ENCODE measurements around the gene AKR1B1. TPM values are rescaled to one million over a fixed set of nuclear protein-coding genes. Genes with fewer than 3 reads are reported as not detected.
A peak's percentile ranks its signal among the peaks of the same experiment; 100 is the strongest.

Gene AKR1B1
- total RNA-seq, 4 donors from 2014 or later = 106 to 183 (median 117) TPM

GRCh38 chr7:134444198-134444960, 14.5 kb downstream of the AKR1B1 start:
- Histone ChIP-seq H3K27me3 (no peaks in the 10 kb centered on the region), H3K4me3 (no peak overlapping the region), H3K27ac (peak overlapping the region in 2 of 4 donors; percentile 30 to 64), H3K9me3 (no peaks in the 10 kb centered on the region), H3K36me3 (peaks cover 6 to 100% (median 37%) of the 10 kb centered on the region in 3 donors), H3K4me1 (no peaks in the 10 kb centered on the region)
- TF ChIP-seq POLR2A (IDR thresholded peaks at IDR 0.05) (no peak), EP300 (IDR thresholded peaks at IDR 0.05) (no peak), CTCF (IDR thresholded peaks at IDR 0.05) (peak in 1 of 5 experiments; percentile 23)
- DNase-seq (ENCODE audit: low spot score in 2 of 2) = no peak
- 64 to 68% methylated on average over 9 of the region's 9 CpGs for WGBS, 2 donors

- Histone ChIP-seq H3K4me1 (no peaks in the 10 kb centered on the region), H3K27me3 (no peaks in the 10 kb centered on the region), H3K27ac (peak overlapping the region in 2 of 4 donors; percentile 25 to 64), H3K9me3 (peaks cover 0 to 5% (median 0%) of the 10 kb centered on the region in 4 donors), H3K36me3 (peaks cover 6 to 98% (median 37%) of the 10 kb centered on the region in 3 donors), H3K4me3 (no peak overlapping the region)
- DNase-seq (ENCODE audit: low spot score in 2 of 2) = no peak
- 78 to 82% methylated on average over 10 of the region's 10 CpGs for WGBS, 2 donors
- no peak for TF ChIP-seq POLR2A (IDR thresholded peaks at IDR 0.05)
- no peak for TF ChIP-seq EP300 (IDR thresholded peaks at IDR 0.05)
- TF ChIP-seq CTCF (IDR thresholded peaks at IDR 0.05) = no peak
Observed at GRCh38 chr7:134443396-134444070, 15.4 kb downstream of the AKR1B1 start.

- H3K27ac ChIP-seq = no peak overlapping the region
- TF ChIP-seq POLR2A (IDR thresholded peaks at IDR 0.05) (no peak), EP300 (IDR thresholded peaks at IDR 0.05) (no peak), CTCF (IDR thresholded peaks at IDR 0.05) (no peak)
- H3K4me1 ChIP-seq = no peaks in the 10 kb centered on the region
- no peaks in the 10 kb centered on the region for H3K27me3 ChIP-seq
- H3K4me3 ChIP-seq = no peak overlapping the region
- H3K36me3 ChIP-seq = peaks cover 6 to 92% (median 28%) of the 10 kb centered on the region in 3 donors
- no peak for DNase-seq (ENCODE audit: low spot score in 2 of 2)
- peaks cover 0 to 9% (median 0%) of the 10 kb centered on the region in 4 donors for H3K9me3 ChIP-seq
- WGBS, 2 donors = 90 to 92% methylated on average over 9 of the region's 9 CpGs
Observed at GRCh38 chr7:134442441-134443220, 16.3 kb downstream of the AKR1B1 start.

GRCh38 chr7:134441264-134441663, 17.6 kb downstream of the AKR1B1 start:
- Histone ChIP-seq H3K4me1 (no peaks in the 10 kb centered on the region), H3K27me3 (no peaks in the 10 kb centered on the region), H3K9me3 (peaks cover 0 to 9% (median 0%) of the 10 kb centered on the region in 4 donors), H3K27ac (no peak overlapping the region), H3K4me3 (no peak overlapping the region), H3K36me3 (peaks cover 3 to 78% (median 15%) of the 10 kb centered on the region in 3 donors)
- TF ChIP-seq POLR2A (IDR thresholded peaks at IDR 0.05) = no peak
- TF ChIP-seq CTCF (IDR thresholded peaks at IDR 0.05) = no peak
- TF ChIP-seq EP300 (IDR thresholded peaks at IDR 0.05) = no peak
- DNase-seq (ENCODE audit: low spot score in 2 of 2) = no peak
- 93 to 94% methylated on average over 4 of the region's 4 CpGs for WGBS, 2 donors
